Activated CD8-positive, alpha-beta memory T cell treated with anti-CD3 and anti-CD28 coated beads, Interleukin-2, amount 50 U/mL, for 1 hour (primary cell): ENCODE data around the gene REEP3.

Source experiments
- DNase-seq: peaks from one replicate; pipeline ENCODE4 v3.0.0-alpha.2; 2020; ENCODE audit errors: extremely low read depth

REEP3 gene

GRCh38 chr10:63588436-63589167, 67.4 kb downstream of the REEP3 start:
- DNase-seq, result no peak

- DNase-seq, result no peak
Measured at GRCh38 chr10:63591600-63592379, 70.6 kb downstream of the REEP3 start.

DNA sequence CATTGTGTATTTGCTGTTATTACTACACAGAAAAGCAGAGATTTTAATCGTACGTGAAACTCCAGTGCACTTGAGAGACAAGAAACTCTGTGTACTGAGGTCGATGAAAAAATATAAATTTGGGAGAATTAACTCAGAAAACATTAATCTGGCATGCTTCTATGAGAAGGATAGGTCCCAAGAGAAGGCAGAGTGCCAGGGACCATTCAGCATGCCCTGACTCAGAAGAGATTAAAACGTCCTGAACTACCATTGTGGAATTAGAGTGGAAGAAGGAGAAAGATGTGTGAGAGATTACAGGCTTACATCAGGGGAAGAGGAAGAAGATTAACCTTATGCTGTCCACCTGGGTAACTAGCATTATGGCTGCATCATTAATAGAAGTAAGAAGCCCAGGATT, 72.4 kb downstream of the REEP3 start:
- no peak for DNase-seq

DNA sequence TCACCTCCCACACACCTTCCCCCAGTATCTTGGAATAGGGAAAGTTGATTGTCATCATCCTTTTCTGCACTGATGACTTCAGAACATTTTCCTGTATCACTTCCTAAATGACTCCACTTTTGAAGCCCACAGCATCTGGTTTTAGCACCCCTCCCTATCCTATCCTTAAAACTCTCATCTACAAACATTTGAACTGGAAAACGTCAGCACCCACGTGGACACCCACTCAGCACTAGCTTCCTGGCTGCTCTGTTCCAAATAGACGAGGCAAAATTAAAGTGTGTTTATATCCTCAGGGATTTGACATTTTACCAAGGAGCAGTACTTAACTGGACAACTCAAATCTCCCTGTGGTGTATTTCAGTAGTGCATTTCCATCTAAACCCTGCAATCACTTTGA, 73.9 kb downstream of the REEP3 start:
- no peak for DNase-seq

GRCh38 chr10:63596924-63597323, 75.7 kb downstream of the REEP3 start:
- DNase-seq, result no peak

GRCh38 chr10:63600540-63600939, 79.3 kb downstream of the REEP3 start:
- DNase-seq, result no peak

GRCh38 chr10:63603709-63604445, 82.7 kb downstream of the REEP3 start:
- no peak for DNase-seq

DNA sequence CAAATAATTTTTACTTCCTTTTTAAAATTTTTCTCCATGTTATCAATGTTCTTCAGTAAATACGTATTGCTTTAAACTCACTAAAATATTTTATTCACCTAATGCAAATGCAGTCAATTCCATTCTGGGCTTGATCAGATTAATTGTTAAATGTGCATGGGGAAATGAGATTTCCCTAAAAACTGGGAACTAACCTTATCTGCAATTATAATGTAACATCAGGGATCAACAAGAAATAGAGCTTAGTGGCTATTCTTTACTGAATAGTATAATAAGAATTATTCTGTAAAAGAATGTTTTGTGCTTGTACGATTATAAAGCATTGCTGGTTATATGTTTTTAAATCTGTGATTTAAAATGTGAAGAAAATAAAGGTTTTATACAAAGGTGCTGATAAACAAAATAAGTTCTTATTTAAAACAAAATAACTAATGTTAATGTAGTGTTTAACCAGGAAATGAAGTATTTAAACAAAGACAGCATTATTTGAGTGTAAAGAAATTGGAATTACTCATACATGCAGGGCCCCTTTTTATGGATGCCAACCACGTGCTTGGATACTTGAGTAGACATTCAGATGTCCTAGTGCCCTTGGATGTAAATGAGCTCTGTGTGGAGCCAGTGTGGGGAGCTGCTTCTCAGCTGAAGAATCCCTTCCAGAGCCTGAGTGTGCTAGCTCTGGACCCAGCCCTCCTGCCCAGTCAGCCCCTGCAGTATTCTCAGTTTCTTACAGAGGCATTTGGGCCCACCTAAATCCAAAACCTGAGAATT, 84.2 kb downstream of the REEP3 start:
- DNase-seq, result no peak

- DNase-seq, result no peak
Measured at GRCh38 chr10:63608511-63608910, 87.3 kb downstream of the REEP3 start.

GRCh38 chr10:63611078-63611477, 89.9 kb downstream of the REEP3 start:
- no peak for DNase-seq

- DNase-seq, result no peak
Measured at GRCh38 chr10:63614371-63614891, 93.2 kb downstream of the REEP3 start.

GRCh38 chr10:63618552-63618951, 97.4 kb downstream of the REEP3 start:
- DNase-seq, result no peak

DNA sequence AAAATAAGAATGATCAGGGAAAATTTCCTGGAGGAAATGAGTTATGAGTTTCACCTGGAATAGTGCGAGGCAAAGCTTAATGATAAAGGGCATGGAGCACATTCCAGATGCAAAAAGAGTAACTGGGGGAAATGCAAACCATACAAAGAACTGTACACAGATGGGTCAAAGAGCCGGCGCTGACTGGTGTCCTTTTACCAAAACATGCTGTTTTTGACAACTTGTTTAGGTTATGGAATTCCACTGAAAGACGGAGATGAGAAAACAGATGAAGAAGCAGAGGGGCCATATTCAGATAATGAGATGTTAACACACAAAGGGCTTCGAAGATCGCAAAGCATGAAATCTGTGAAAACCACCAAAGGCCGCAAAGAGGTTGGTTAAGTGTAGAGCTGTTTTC, 98.2 kb downstream of the REEP3 start:
- no peak for DNase-seq

DNA sequence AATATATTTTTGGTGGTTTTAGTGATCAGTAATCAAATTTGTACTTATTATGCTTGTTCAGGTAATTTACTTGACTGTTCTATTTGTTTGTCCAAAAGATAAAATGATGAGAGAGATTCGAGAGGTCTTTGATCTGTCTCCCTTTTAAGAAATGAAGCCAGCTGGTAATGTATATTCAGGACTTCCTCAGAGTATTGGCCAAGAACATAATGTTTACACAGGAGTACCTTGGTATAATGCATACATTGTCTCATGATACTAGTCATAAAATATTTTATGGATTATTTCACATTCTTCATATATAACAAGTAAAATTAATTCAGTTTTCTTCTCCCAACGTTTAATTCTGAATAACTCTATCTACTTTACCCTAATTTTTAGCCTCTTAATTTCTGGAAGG, 100.9 kb downstream of the REEP3 start:
- no peak for DNase-seq

DNA sequence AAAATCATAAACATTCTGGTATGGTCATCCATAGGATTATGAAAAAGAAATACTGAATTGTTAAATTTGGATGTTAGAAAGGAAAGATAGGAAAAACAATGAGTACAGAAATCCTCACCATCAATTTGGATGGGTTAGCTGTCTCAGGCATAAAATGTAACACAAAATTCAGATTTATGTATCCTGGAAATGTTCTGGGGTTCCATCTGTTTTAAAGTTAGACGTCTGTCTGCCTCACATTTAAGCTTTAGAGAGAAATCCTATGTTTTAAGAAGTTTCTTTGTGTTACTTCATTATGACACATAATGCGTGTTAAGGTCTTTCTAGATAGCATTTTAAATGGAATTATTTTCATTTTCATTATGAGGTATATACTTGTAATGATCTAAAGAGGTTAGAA, 103.5 kb downstream of the REEP3 start:
- DNase-seq, result no peak

DNA sequence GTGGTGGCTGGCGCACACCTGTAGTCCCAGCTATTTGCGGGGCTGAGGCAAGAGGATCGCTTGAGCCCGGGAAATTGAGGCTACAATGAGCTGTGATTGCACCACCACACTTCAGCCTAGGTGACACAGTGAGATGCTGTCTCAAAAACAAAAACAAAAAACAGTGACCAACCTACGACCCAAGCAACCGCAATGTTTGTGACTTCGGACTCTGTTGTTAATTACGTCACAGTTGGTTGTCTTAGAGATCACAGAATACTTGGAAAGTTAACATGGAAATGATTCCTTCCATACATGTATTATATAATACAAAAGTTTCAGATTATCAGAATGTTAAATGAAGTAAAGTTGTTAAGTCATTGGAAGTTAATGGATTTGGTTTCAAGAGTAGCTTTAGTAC, 106.2 kb downstream of the REEP3 start:
- no peak for DNase-seq

GRCh38 chr10:63627881-63628296, 106.7 kb downstream of the REEP3 start:
- no peak for DNase-seq

GRCh38 chr10:63628526-63629362, 107.5 kb downstream of the REEP3 start:
- no peak for DNase-seq

- peak; percentile 52 for DNase-seq
Measured at GRCh38 chr10:63629363-63630084, 108.3 kb downstream of the REEP3 start.
